A549 treated with AZD2906 at 1 μM for 4 hours (cell line): ENCODE data around the gene KRTAP12-4. TPM values are rescaled to one million over a fixed set of nuclear protein-coding genes. Genes with fewer than 3 reads are reported as not detected.

Experiments
- total RNA-seq: library from RNA; stranded (reverse); fragments of 200-300 nt; extraction: Qiagen RNA extraction; gene quantifications from 5 replicates; pipeline ENCODE4 v1.2.3, GENCODE V29; 2022

KRTAP12-4 gene
- total RNA-seq = not detected in 5 replicates

GRCh38 chr21:44654576-44655175, at the start of gene KRTAP12-4:
TSS of gene KRTAP12-4 (minus strand) at chr21:44654659. CDS start at chr21:44654614, 45 bp downstream.

GRCh38 chr21:44697172-44697810, 42.8 kb upstream of the KRTAP12-4 start, which contains the start of gene KRTAP10-12:
TSS of gene KRTAP10-12 (plus strand) at chr21:44697172. CDS start at chr21:44697202, 30 bp downstream.

GRCh38 chr21:44681861-44682579, 27.6 kb upstream of the KRTAP12-4 start, which contains the start of gene KRTAP12-1:
TSS of gene KRTAP12-1 (minus strand) at chr21:44682163. CDS start at chr21:44682123, 40 bp downstream.

GRCh38 chr21:44666401-44667320, 12.2 kb upstream of the KRTAP12-4 start, which contains the start of gene KRTAP12-2:
TSS of gene KRTAP12-2 (minus strand) at chr21:44666927. CDS start at chr21:44666886, 41 bp downstream.

GRCh38 chr21:44657635-44658540, 3.4 kb upstream of the KRTAP12-4 start, which contains the start of gene KRTAP12-3:
TSS of gene KRTAP12-3 (plus strand) at chr21:44657932. CDS start at chr21:44657980, 48 bp downstream.

GRCh38 chr21:44646366-44647221, 7.9 kb downstream of the KRTAP12-4 start, which contains the start of gene KRTAP10-11:
TSS of gene KRTAP10-11 (plus strand) at chr21:44646414. CDS start at chr21:44646459, 45 bp downstream.

GRCh38 chr21:44637018-44637850, 17.2 kb downstream of the KRTAP12-4 start, which contains the start of gene KRTAP10-10:
TSS of gene KRTAP10-10 (plus strand) at chr21:44637356. CDS start at chr21:44637418, 62 bp downstream.

GRCh38 chr21:44626673-44627143, 27.8 kb downstream of the KRTAP12-4 start, which contains the start of gene KRTAP10-9:
TSS of gene KRTAP10-9 (plus strand) at chr21:44627093. CDS start at chr21:44627172, 79 bp downstream.

GRCh38 chr21:44612029-44612486, 42.4 kb downstream of the KRTAP12-4 start, which contains the start of gene KRTAP10-8:
TSS of gene KRTAP10-8 (plus strand) at chr21:44612079. CDS start at chr21:44612101, 22 bp downstream.

Other genes starting within 250 kb of the KRTAP12-4 start
- 1.8 to 2.4 TPM (median 2.1 TPM) in 5 replicates for gene LRRC3, start 199.1 kb downstream of the KRTAP12-4 start, total RNA-seq
- gene KRTAP10-1, start 114.5 kb downstream of the KRTAP12-4 start, total RNA-seq = not detected in 5 replicates
- gene KRTAP10-2, start 103.2 kb downstream of the KRTAP12-4 start, total RNA-seq = not detected in 5 replicates
- not detected in 5 replicates for gene KRTAP10-3, start 95.9 kb downstream of the KRTAP12-4 start, total RNA-seq
- not detected in 5 replicates for gene KRTAP10-4, start 80.9 kb downstream of the KRTAP12-4 start, total RNA-seq
- not detected in 5 replicates for gene KRTAP10-5, start 74.1 kb downstream of the KRTAP12-4 start, total RNA-seq
- not detected in 5 replicates for gene KRTAP10-6, start 62.2 kb downstream of the KRTAP12-4 start, total RNA-seq
- not detected in 5 replicates for gene KRTAP10-7, start 54.1 kb downstream of the KRTAP12-4 start, total RNA-seq
- not detected in 5 replicates for gene KRTAP10-8, start 42.6 kb downstream of the KRTAP12-4 start, total RNA-seq
- gene KRTAP10-9, start 27.6 kb downstream of the KRTAP12-4 start, total RNA-seq = not detected in 5 replicates
- gene KRTAP10-10, start 17.3 kb downstream of the KRTAP12-4 start, total RNA-seq = not detected in 5 replicates
- not detected in 5 replicates for gene KRTAP10-11, start 8.2 kb downstream of the KRTAP12-4 start, total RNA-seq
- not detected in 5 replicates for gene KRTAP12-3, start 3.3 kb upstream of the KRTAP12-4 start, total RNA-seq
- gene KRTAP12-2, start 12.3 kb upstream of the KRTAP12-4 start, total RNA-seq = not detected in 5 replicates
- not detected in 5 replicates for gene KRTAP12-1, start 27.5 kb upstream of the KRTAP12-4 start, total RNA-seq
- not detected in 5 replicates for gene KRTAP10-12, start 42.5 kb upstream of the KRTAP12-4 start, total RNA-seq
- gene TSPEAR, start 56.9 kb upstream of the KRTAP12-4 start, total RNA-seq = not detected in 5 replicates
- 30.3 to 39.6 TPM (median 32.3 TPM) in 5 replicates for gene UBE2G2, start 147.2 kb upstream of the KRTAP12-4 start, total RNA-seq
- gene SUMO3, start 163.4 kb upstream of the KRTAP12-4 start, total RNA-seq = 59.2 to 68.0 TPM (median 64.4 TPM) in 5 replicates
- gene PTTG1IP, start 219.0 kb upstream of the KRTAP12-4 start, total RNA-seq = 93.7 to 101 TPM (median 97.6 TPM) in 5 replicates